ENCODE measurements around the gene IL3.
"Not testable (repeated sequence)": the region's sequence is repeated elsewhere in the genome, so short reads cannot be mapped to it uniquely, and the experiment has no call there.

IL3 gene

DNA sequence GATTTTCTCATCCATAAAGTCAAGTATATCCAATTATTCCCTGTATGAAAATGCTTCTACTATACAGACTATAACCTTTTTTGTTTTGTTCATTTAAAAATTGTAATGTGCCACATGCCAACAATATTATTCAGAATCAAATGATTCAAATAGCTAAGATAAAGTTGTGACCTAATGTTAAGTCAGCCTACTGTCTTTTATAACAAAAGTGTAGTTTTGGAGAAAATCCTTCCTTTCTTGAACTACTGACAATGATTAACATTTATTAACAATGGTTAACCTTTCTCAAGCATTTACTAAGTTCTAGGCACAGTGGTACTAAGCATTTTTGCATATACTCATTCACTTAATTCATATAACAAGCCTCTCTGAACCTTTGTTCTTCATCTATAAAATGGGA, 38.2 kb downstream of the IL3 start:
- ATAC-seq (replicated peaks; ENCODE audit: extremely low read depth, poor library complexity, severe bottlenecking) (no peak), DNase-seq (ENCODE audit: low spot score in 2 of 2) (no peak)
- H3K4me1 Mint-ChIP-seq: peaks cover 82% of the 10 kb centered on the region
- H3K9me3 Mint-ChIP-seq: no peaks in the 10 kb centered on the region
- H3K27ac Mint-ChIP-seq (ENCODE audit: low read depth): peak overlapping the region; percentile 88
- peaks cover 2% of the 10 kb centered on the region for H3K36me3 Mint-ChIP-seq (ENCODE audit: insufficient read depth)
- H3K4me3 Mint-ChIP-seq: peak overlapping the region; percentile 53
- no peaks in the 10 kb centered on the region for H3K27me3 Mint-ChIP-seq

DNA sequence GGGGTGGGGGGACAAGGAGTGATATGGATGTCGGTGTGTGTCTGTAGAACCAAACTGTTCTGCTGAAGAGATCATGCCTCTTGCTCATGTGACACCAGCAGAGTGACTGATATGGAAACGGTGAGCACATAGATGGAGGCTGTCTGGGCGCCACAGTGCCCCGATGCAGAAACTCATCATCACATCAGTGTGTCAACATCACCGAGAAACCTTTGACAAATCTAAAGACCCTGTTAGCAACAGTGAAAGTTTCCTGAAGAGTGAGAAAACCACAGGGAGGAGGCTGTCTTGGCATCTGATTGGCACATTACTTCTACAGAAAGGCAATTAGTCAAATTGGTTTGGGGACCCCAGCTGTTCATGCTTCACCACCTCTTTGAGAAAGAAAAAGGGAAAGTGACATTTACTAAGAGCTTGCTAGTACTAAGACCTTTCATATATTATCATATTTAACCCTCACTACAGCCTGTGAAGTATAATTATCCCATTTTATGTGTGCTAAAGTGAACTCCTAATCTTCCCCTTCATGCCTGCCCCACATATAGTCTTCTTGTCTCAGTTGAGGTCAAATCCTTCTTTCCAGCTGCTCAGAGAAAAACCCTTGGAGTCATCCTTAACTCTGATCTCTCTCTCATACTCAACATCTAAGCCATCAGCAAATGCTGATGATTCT, 38.8 kb downstream of the IL3 start:
- Mint-ChIP-seq H3K27ac (ENCODE audit: low read depth) (peak overlapping the region; percentile 88), H3K27me3 (no peaks in the 10 kb centered on the region), H3K4me3 (peak overlapping the region; percentile 53), H3K9me3 (no peaks in the 10 kb centered on the region), H3K36me3 (ENCODE audit: insufficient read depth) (peaks cover 2% of the 10 kb centered on the region), H3K4me1 (peaks cover 82% of the 10 kb centered on the region)
- DNase-seq (ENCODE audit: low spot score in 2 of 2) (peak in 1 of 2 donors; percentile 41), ATAC-seq (replicated peaks; ENCODE audit: extremely low read depth, poor library complexity, severe bottlenecking) (peak; percentile 57)

DNA sequence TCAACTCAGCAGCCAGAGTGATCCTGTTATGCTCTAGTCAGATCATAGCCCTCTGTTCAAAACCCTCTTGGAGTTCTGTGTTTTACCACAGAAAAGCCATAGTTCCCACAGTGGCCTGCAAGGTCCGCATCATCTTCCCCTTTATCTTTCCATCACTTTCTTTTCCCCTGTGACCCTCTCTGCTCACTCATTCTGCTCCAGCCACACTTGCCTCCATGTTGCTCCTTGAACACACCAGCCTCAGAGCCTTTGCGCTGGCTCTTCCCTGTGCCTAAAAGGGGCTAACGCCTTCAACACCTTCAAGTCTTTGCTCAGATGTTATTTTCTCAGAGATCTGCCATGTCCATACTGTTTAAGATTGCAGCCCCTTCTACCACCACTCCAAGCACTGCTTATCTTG, 39.5 kb downstream of the IL3 start:
- Mint-ChIP-seq H3K36me3 (ENCODE audit: insufficient read depth) (peaks cover 2% of the 10 kb centered on the region), H3K27ac (ENCODE audit: low read depth) (peak overlapping the region; percentile 88), H3K9me3 (no peaks in the 10 kb centered on the region), H3K4me3 (peak overlapping the region; percentile 53), H3K27me3 (no peaks in the 10 kb centered on the region), H3K4me1 (peaks cover 86% of the 10 kb centered on the region)
- DNase-seq (ENCODE audit: low spot score in 2 of 2): no peak
- ATAC-seq (replicated peaks; ENCODE audit: extremely low read depth, poor library complexity, severe bottlenecking): no peak

GRCh38 chr5:132100672-132101261, 40.3 kb downstream of the IL3 start:
- Mint-ChIP-seq H3K27me3 (no peaks in the 10 kb centered on the region), H3K4me3 (peak overlapping the region; percentile 57), H3K27ac (ENCODE audit: low read depth) (peak overlapping the region; percentile 47), H3K36me3 (ENCODE audit: insufficient read depth) (peaks cover 2% of the 10 kb centered on the region), H3K4me1 (peaks cover 85% of the 10 kb centered on the region), H3K9me3 (no peaks in the 10 kb centered on the region)
- DNase-seq (ENCODE audit: low spot score in 2 of 2) (no peak), ATAC-seq (replicated peaks; ENCODE audit: extremely low read depth, poor library complexity, severe bottlenecking) (no peak)

DNA sequence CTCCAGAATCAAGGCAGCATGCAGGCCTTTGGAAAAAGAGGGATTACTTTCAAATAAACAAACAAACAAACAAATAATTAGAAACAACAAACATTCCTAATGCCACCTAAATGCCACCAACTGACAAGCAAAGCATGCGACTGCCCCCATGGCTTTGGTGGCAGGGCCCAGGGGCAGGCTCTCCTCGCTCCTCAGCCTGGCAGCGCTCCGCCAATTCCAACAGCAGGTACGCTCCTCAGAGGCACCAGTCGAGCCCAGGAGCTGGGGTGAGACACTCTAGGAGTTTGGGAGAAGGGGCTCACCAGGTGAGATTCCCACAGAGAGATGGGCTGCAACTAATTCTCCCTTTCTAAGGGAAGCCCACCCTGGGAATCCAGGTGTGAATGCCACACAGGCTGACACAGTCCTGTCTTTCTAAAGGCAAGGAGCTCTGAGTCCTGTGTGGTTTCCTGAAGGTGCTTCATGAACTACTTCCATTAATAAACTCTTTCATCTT, 41.0 kb downstream of the IL3 start:
- H3K4me3 Mint-ChIP-seq: peak overlapping the region; percentile 57
- no peaks in the 10 kb centered on the region for H3K27me3 Mint-ChIP-seq
- no peaks in the 10 kb centered on the region for H3K9me3 Mint-ChIP-seq
- ATAC-seq (replicated peaks; ENCODE audit: extremely low read depth, poor library complexity, severe bottlenecking): no peak
- H3K36me3 Mint-ChIP-seq (ENCODE audit: insufficient read depth): peaks cover 2% of the 10 kb centered on the region
- DNase-seq (ENCODE audit: low spot score in 2 of 2): no peak
- peak overlapping the region; percentile 47 for H3K27ac Mint-ChIP-seq (ENCODE audit: low read depth)
- peaks cover 80% of the 10 kb centered on the region for H3K4me1 Mint-ChIP-seq

GRCh38 chr5:132102101-132102701, 41.7 kb downstream of the IL3 start:
- Mint-ChIP-seq H3K27ac (ENCODE audit: low read depth) (peak overlapping the region; percentile 71), H3K4me1 (peaks cover 72% of the 10 kb centered on the region), H3K9me3 (no peaks in the 10 kb centered on the region), H3K4me3 (peak overlapping the region; percentile 47), H3K36me3 (ENCODE audit: insufficient read depth) (peaks cover 2% of the 10 kb centered on the region), H3K27me3 (no peaks in the 10 kb centered on the region)
- no peak for ATAC-seq (replicated peaks; ENCODE audit: extremely low read depth, poor library complexity, severe bottlenecking)
- no peak for DNase-seq (ENCODE audit: low spot score in 2 of 2)

DNA sequence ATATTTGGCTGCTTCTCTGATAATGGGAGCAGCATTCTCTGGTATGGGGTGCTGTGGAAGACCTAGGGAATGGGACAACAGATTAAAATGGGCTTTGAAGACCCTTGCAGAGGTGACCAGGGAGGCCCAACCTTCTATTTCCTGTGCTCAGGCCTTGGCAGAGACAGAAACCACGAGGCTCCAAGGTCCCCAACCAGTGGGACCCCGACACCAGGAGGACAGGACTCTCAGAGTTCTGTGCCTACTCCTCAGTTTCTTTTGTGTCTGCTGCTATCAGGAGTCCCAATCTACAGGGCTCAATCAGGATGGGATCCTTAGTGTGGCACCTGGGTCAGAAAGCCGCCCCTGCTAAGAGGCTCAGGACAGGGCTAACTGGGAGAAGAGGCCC, 42.5 kb downstream of the IL3 start:
- H3K4me3 Mint-ChIP-seq: peak overlapping the region; percentile 47

GRCh38 chr5:132103332-132103951, 43.0 kb downstream of the IL3 start:
- Mint-ChIP-seq H3K4me1 (peaks cover 71% of the 10 kb centered on the region), H3K36me3 (ENCODE audit: insufficient read depth) (peaks cover 2% of the 10 kb centered on the region), H3K27me3 (no peaks in the 10 kb centered on the region), H3K9me3 (no peaks in the 10 kb centered on the region), H3K4me3 (peak overlapping the region; percentile 47), H3K27ac (ENCODE audit: low read depth) (peak overlapping the region; percentile 71)
- ATAC-seq (replicated peaks; ENCODE audit: extremely low read depth, poor library complexity, severe bottlenecking): peak; percentile 87
- DNase-seq (ENCODE audit: low spot score in 2 of 2): peak in 1 of 2 donors; percentile 68

More for the DNA sequence above, 42.5 kb downstream of the IL3 start:
- no peak for ATAC-seq (replicated peaks; ENCODE audit: extremely low read depth, poor library complexity, severe bottlenecking)
- Mint-ChIP-seq H3K9me3 (no peaks in the 10 kb centered on the region), H3K27me3 (no peaks in the 10 kb centered on the region), H3K4me1 (peaks cover 71% of the 10 kb centered on the region), H3K36me3 (ENCODE audit: insufficient read depth) (peaks cover 2% of the 10 kb centered on the region), H3K27ac (ENCODE audit: low read depth) (peak overlapping the region; percentile 71)
- DNase-seq (ENCODE audit: low spot score in 2 of 2): no peak

GRCh38 chr5:132103969-132104391, 43.5 kb downstream of the IL3 start:
- H3K4me3 Mint-ChIP-seq: peak overlapping the region; percentile 47
- H3K4me1 Mint-ChIP-seq: peaks cover 66% of the 10 kb centered on the region
- DNase-seq (ENCODE audit: low spot score in 2 of 2): no peak

GRCh38 chr5:132104556-132104955, 44.1 kb downstream of the IL3 start:
- Mint-ChIP-seq H3K9me3 (no peaks in the 10 kb centered on the region), H3K4me3 (peak overlapping the region; percentile 47), H3K36me3 (ENCODE audit: insufficient read depth) (no peaks in the 10 kb centered on the region), H3K27me3 (no peaks in the 10 kb centered on the region), H3K4me1 (peaks cover 60% of the 10 kb centered on the region), H3K27ac (ENCODE audit: low read depth) (peak overlapping the region; percentile 71)
- DNase-seq (ENCODE audit: low spot score in 2 of 2) (no peak), ATAC-seq (replicated peaks; ENCODE audit: extremely low read depth, poor library complexity, severe bottlenecking) (no peak)

More at GRCh38 chr5:132103969-132104391, 43.5 kb downstream of the IL3 start:
- Mint-ChIP-seq H3K36me3 (ENCODE audit: insufficient read depth) (peaks cover under 1% of the 10 kb centered on the region), H3K27me3 (no peaks in the 10 kb centered on the region), H3K9me3 (no peaks in the 10 kb centered on the region), H3K27ac (ENCODE audit: low read depth) (peak overlapping the region; percentile 71)
- no peak for ATAC-seq (replicated peaks; ENCODE audit: extremely low read depth, poor library complexity, severe bottlenecking)

DNA sequence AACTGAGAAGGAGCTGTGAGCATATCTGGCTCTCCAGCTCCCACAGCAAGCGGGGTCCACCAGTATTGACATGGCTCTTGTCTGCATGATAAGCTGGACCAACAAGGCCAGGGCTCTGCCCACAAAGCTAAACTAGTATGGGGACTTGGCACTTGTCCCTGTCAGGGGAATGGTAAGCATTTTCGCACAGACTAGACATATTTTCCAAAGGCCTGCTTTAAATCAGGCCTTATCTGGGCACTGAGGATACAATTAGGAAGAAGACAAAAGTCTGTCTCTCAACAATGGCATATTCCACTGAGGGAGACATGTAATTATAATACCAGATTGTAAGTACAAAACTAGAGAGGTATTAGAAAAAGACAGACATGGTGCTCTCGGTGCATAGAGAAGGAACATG, 45.2 kb downstream of the IL3 start:
- no peak overlapping the region for H3K4me3 Mint-ChIP-seq
- no peak for ATAC-seq (replicated peaks; ENCODE audit: extremely low read depth, poor library complexity, severe bottlenecking)
- no peak for DNase-seq (ENCODE audit: low spot score in 2 of 2)
- no peaks in the 10 kb centered on the region for H3K27me3 Mint-ChIP-seq
- peaks cover 62% of the 10 kb centered on the region for H3K4me1 Mint-ChIP-seq
- H3K36me3 Mint-ChIP-seq (ENCODE audit: insufficient read depth): no peaks in the 10 kb centered on the region
- H3K9me3 Mint-ChIP-seq: no peaks in the 10 kb centered on the region
- no peak overlapping the region for H3K27ac Mint-ChIP-seq (ENCODE audit: low read depth)

DNA sequence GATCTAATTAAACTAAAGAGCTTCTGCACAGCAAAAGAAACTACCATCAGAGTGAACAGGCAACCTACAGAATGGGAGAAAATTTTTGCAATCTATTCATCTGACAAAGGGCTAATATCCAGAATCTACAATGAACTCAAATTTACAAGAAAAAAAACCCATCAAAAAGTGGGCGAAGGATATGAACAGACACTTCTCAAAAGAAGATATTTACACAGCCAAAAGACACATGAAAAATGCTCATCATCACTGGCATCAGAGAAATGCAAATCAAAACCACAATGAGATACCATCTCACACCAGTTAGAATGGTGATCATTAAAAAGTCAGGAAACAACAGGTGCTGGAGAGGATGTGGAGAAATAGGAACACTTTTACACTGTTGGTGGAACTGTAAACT, 48.0 kb downstream of the IL3 start:
- H3K9me3 Mint-ChIP-seq; H3K27me3 Mint-ChIP-seq; H3K4me3 Mint-ChIP-seq; ATAC-seq (replicated peaks; ENCODE audit: extremely low read depth, poor library complexity, severe bottlenecking); H3K36me3 Mint-ChIP-seq (ENCODE audit: insufficient read depth); DNase-seq (ENCODE audit: low spot score in 2 of 2); H3K27ac Mint-ChIP-seq (ENCODE audit: low read depth): not testable (repeated sequence)
- H3K4me1 Mint-ChIP-seq: peaks cover 46% of the 10 kb centered on the region
